Ascending aorta (tissue), 2 donors: ENCODE data around the gene RHOF. TPM values are rescaled to one million over a fixed set of nuclear protein-coding genes. Genes with fewer than 3 reads are reported as not detected.

Experiments used
- DNase-seq, 2 donors: peaks; one replicate each; pipeline ENCODE4 v3.0.0-alpha.2; 2019; ENCODE audit warnings: low spot score in 2 of 2
- H3K27ac ChIP-seq, 2 donors: fragments of 200-600 bp; sonication (generic); one replicate each; pipeline ENCODE4 v1.5.1; 2016 to 2017; ENCODE audit warnings: mild to moderate bottlenecking in 1 of 2
- H3K27me3 ChIP-seq: fragments of 200-600 bp; sonication (generic); one replicate; pipeline ENCODE4 v1.5.1; 2017
- H3K36me3 ChIP-seq, 2 donors: fragments of 200-600 bp; sonication (generic); one replicate each; pipeline ENCODE4 v1.5.1; 2016
- H3K4me1 ChIP-seq, 2 donors: fragments of 200-600 bp; sonication (generic); one replicate each; pipeline ENCODE4 v1.5.1; 2016 to 2017; ENCODE audit warnings: mild to moderate bottlenecking in 1 of 2
- H3K4me3 ChIP-seq, 2 donors: fragments of 200-600 bp; sonication (generic); one replicate each; pipeline ENCODE4 v1.5.1; 2016 to 2017; ENCODE audit warnings: mild to moderate bottlenecking in 1 of 2
- H3K9me3 ChIP-seq, 2 donors: fragments of 200-600 bp; sonication (generic); one replicate each; pipeline ENCODE4 v1.5.1; 2016
- CTCF ChIP-seq, 3 experiments: fragments of 200-600 bp in 2 of 3; fragments of 450-650 bp in 1 of 3; sonication (generic) in 2 of 3; IDR thresholded peaks; one replicate each; pipeline ENCODE4 v1.5.1; 2016 to 2019; ENCODE audit warnings: antibody characterized with exemption in 3 of 3, mild to moderate bottlenecking in 1 of 3, moderate library complexity in 1 of 3
- intact Hi-C: fragments of 100-400 bp; cut with DNase I; formaldehyde crosslinking; loops from one replicate; pipeline ENCODE4 v1.15.1; 2023
- total RNA-seq: library from RNA; depleted of rRNA; stranded (reverse); fragments of >200 nt; gene quantifications from one replicate; pipeline ENCODE4 v1.1.0, GENCODE V29; 2016

Gene RHOF
- total RNA-seq, 1 donor from 2014 or later = 1.9 TPM

- peak overlapping the region in 1 of 2 donors; percentile 0 for H3K4me3 ChIP-seq
- H3K27me3 ChIP-seq = no peaks in the 10 kb centered on the region
- intact Hi-C loops = loop anchor here (1.0 kb wide), 1 partner anchor 76 kb away; no protein-coding TSS in a partner anchor
- H3K9me3 ChIP-seq = no peaks in the 10 kb centered on the region
- peaks cover 2 to 9% of the 10 kb centered on the region in 2 donors for H3K4me1 ChIP-seq
- DNase-seq = peak in 1 of 2 donors; percentile 72
- no peaks in the 10 kb centered on the region for H3K36me3 ChIP-seq
- no peak overlapping the region for H3K27ac ChIP-seq
- TF ChIP-seq CTCF (IDR thresholded peaks at IDR 0.05) = peak; percentile 79 to 86 (median 80)
Measured at GRCh38 chr12:121773011-121773777, 20.3 kb downstream of the RHOF start.

DNA sequence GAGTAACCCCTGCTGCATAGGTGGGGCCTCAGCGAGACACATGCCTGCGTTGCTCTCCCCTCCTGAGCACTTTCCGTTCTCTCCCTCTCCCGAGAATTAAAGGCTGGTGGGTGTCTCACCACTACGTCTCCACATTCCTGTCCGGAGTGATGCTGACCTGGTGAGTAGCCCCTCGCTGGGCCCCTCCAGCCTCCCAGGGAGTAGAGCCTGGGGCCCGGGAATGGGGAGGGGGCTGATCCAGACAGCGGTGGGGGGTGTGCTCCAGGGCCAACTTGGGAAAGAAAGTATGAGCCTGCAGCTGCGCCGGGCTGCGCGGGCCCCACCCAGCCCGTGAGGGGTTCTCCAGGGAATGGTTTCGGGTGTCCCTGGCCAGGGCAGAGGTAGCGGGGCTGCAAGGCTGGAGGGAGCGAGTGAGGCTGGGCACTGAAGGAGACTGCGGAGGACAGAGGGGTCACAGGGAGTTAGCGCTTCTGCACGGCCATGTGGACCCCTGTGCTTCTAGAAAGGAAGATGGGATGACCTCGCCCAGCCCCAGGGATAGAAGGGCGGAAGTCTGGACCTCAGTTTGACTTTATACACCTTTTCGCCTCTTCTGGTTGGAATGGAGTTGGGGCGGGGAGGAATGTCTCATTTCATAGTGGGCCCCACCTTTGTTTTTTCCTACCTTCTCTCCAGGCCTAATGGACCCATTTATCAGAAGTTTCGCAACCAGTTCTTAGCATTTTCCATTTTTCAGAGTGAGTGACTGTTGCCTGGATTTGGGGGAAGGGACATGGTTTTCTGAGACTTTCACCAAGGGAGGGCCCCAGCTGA, 22.5 kb downstream of the RHOF start:
- Histone ChIP-seq H3K27me3 (no peaks in the 10 kb centered on the region), H3K36me3 (no peaks in the 10 kb centered on the region), H3K4me1 (peaks cover 4 to 21% of the 10 kb centered on the region in 2 donors), H3K4me3 (no peak overlapping the region), H3K9me3 (no peaks in the 10 kb centered on the region), H3K27ac (no peak overlapping the region)
- TF ChIP-seq CTCF (IDR thresholded peaks at IDR 0.05) = no peak
- intact Hi-C loops = no loop called here
- DNase-seq = no peak

- Histone ChIP-seq H3K4me3 (no peak overlapping the region), H3K4me1 (peaks cover 4 to 21% of the 10 kb centered on the region in 2 donors), H3K27me3 (no peaks in the 10 kb centered on the region), H3K9me3 (no peaks in the 10 kb centered on the region), H3K27ac (no peak overlapping the region), H3K36me3 (no peaks in the 10 kb centered on the region)
- intact Hi-C loops = no loop called here
- DNase-seq = no peak
- TF ChIP-seq CTCF (IDR thresholded peaks at IDR 0.05) = no peak
Measured at GRCh38 chr12:121770388-121770787, 23.1 kb downstream of the RHOF start.

DNA sequence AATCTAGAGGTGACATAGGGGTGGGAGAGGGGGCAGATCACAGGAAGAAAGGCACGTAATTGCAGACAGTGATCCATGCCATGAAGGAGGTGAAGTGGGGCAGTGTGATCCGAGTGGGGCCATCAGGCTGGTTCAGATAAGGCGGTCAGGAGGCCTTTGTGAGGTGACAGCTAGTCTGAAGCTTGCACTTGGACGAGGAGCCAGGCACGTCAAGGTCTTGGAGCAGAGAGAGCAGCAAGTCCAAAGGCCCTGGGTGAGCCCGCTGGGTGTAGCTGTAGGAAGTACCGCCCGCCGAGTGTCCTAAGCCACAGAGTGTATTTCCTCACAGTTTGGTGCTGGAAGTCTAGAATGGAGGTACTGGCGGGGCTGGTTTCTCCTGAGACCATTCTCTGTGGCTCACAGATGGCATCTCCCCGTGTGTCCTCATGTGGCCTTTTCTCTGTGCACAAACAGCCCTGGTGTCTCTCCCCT, 23.6 kb downstream of the RHOF start:
- Histone ChIP-seq H3K27me3 (no peaks in the 10 kb centered on the region), H3K27ac (no peak overlapping the region), H3K9me3 (no peaks in the 10 kb centered on the region), H3K4me1 (peaks cover 4 to 21% of the 10 kb centered on the region in 2 donors), H3K36me3 (no peaks in the 10 kb centered on the region), H3K4me3 (no peak overlapping the region)
- TF ChIP-seq CTCF (IDR thresholded peaks at IDR 0.05) = no peak
- no peak for DNase-seq
- intact Hi-C loops = loop anchor here (2.0 kb wide), 1 partner anchor 57 kb away; the partner anchor contains the start of gene TMEM120B

DNA sequence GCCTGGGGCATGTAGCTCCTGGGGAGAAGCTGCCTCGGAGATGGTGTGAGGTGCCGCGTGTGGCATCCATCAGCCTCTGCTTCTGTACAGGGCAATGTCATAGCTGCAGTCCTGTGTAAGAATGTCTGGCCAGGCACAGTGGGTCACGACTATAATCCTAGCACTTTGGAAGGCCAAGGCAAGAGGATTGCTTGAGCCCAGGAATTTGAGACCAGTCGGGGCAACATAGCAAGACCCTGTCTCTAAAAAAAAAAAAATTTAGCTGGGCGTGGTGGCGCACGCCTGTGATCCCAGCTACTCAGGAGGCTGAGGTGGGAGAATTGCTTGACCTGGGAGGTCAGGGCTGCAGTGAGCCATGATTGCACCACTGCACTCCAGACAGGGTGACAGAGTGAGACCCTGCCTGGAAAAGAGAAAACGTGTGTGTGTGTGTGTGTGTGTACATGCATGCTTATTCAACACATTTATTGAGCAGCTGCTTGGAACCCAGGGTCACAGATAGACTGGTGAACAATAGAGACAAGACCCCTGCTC, 24.1 kb downstream of the RHOF start:
- intact Hi-C loops = loop anchor here (2.0 kb wide), 1 partner anchor 57 kb away; the partner anchor contains the start of gene TMEM120B
- no peaks in the 10 kb centered on the region for H3K9me3 ChIP-seq
- peaks cover 4 to 21% of the 10 kb centered on the region in 2 donors for H3K4me1 ChIP-seq
- no peak for DNase-seq
- H3K27ac ChIP-seq = no peak overlapping the region
- no peaks in the 10 kb centered on the region for H3K36me3 ChIP-seq
- no peak overlapping the region for H3K4me3 ChIP-seq
- H3K27me3 ChIP-seq = no peaks in the 10 kb centered on the region
- TF ChIP-seq CTCF (IDR thresholded peaks at IDR 0.05) = no peak
